GM04504 (cell line): ENCODE data around the gene DEFB121.

Experiments used
- DNase-seq: peaks from one replicate; pipeline ENCODE4 v3.0.0-alpha.2; 2012; ENCODE audit warnings: low read depth

DEFB121 gene

DNA sequence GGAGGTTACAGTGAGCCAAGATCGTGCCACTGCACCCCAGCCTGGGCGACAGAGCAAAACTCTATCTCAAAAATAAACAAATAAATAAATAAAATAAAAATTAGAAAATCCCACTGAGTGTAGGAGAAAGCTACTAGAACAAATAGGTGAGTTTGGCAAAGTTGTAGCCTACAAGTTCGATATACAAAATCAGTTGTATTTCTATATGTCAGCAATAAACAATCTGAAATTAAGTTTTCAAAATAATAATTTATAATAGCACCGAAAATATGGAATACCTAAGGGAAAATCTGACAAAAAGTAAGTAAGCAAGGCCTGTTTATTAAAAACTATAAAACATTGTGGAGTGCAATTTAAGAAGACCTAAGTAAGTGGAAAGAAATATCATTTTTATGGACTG, 42.7 kb downstream of the DEFB121 start:
- no peak for DNase-seq

DNA sequence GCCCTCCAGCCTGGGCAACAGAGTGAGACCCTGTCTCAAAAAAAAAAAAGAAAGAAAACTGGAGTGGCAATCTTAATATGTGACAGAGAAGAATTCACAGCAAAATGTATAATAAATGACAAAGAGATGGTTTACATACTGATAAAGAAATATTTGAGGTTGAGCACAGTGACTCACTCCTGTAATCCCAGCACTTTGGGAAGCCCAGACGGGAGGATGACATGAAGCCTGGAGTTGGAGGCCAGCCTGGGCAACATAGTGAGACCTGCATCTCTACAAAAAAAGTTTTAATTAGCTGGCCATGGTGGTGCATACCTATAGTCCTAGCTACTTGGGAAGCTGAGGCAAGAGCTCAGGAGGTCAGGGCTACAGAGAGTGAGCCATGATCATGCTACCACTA, 50.0 kb downstream of the DEFB121 start:
- DNase-seq = no peak
